ENCODE results near the gene MBD1. TPM values are rescaled to one million over a fixed set of nuclear protein-coding genes. Genes with fewer than 3 reads are reported as not detected.

MBD1 gene
- polyA plus RNA-seq, 1 of the 3 experiments (the other 2 are of a cell fraction) = 72.3 TPM

GRCh38 chr18:50274941-50275340 lies 6.4 kb downstream of the MBD1 start:
- 96% methylated on average over 9 of the region's 10 CpGs for whole genome bisulfite sequencing (ENCODE audit: low lambda C conversion rate)
- no peak overlapping the region for H2AFZ ChIP-seq (ENCODE audit: low read depth)
- H3F3A ChIP-seq (replicated peaks; ENCODE audit: insufficient read depth) = peaks cover 3% of the 10 kb centered on the region
- ChIA-PET CTCF (interaction anchor here (1.1 kb wide), 1 partner anchor 9 kb away, joined by 3 read pairs; no protein-coding TSS in a partner anchor), POLR2A (no interaction called here)
- no peak for TF ChIP-seq FOXJ3 (CRISPR knock-in tag; IDR thresholded peaks at IDR 0.05)
- no peak for TF ChIP-seq REST (IDR thresholded peaks at IDR 0.05; ENCODE audit: low read depth, low read length)
- TF ChIP-seq, protein P1, sequence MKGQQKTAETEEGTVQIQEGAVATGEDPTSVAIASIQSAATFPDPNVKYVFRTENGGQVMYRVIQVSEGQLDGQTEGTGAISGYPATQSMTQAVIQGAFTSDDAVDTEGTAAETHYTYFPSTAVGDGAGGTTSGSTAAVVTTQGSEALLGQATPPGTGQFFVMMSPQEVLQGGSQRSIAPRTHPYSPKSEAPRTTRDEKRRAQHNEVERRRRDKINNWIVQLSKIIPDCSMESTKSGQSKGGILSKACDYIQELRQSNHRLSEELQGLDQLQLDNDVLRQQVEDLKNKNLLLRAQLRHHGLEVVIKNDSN (IDR thresholded peaks at IDR 0.05; ENCODE audit: borderline replicate concordance, low read depth) = no peak
- TF ChIP-seq SMC3 (IDR thresholded peaks at IDR 0.05; ENCODE audit: low read depth, low read length) = no peak
- no peak for TF ChIP-seq MXI1 (IDR thresholded peaks at IDR 0.05; ENCODE audit: low read depth, low read length)
- TF ChIP-seq MEF2A (IDR thresholded peaks at IDR 0.05; ENCODE audit: borderline replicate concordance, low read depth) = no peak
- TF ChIP-seq FOSL2 (IDR thresholded peaks at IDR 0.05; ENCODE audit: borderline replicate concordance, low read depth) = no peak
- TF ChIP-seq, protein P2, sequence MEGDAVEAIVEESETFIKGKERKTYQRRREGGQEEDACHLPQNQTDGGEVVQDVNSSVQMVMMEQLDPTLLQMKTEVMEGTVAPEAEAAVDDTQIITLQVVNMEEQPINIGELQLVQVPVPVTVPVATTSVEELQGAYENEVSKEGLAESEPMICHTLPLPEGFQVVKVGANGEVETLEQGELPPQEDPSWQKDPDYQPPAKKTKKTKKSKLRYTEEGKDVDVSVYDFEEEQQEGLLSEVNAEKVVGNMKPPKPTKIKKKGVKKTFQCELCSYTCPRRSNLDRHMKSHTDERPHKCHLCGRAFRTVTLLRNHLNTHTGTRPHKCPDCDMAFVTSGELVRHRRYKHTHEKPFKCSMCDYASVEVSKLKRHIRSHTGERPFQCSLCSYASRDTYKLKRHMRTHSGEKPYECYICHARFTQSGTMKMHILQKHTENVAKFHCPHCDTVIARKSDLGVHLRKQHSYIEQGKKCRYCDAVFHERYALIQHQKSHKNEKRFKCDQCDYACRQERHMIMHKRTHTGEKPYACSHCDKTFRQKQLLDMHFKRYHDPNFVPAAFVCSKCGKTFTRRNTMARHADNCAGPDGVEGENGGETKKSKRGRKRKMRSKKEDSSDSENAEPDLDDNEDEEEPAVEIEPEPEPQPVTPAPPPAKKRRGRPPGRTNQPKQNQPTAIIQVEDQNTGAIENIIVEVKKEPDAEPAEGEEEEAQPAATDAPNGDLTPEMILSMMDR (IDR thresholded peaks at IDR 0.05) = no peak
- no peak for TF ChIP-seq USF2 (IDR thresholded peaks at IDR 0.05; ENCODE audit: borderline replicate concordance, low read depth, low read length)
- no peak for TF ChIP-seq RCOR1 (IDR thresholded peaks at IDR 0.05; ENCODE audit: low read length)
- TF ChIP-seq JUND (IDR thresholded peaks at IDR 0.05) = no peak
- no peak for TF ChIP-seq TAF1 (IDR thresholded peaks at IDR 0.05; ENCODE audit: borderline replicate concordance, low read depth, low read length)
- no peak for DNase-seq
- H3K4me1 ChIP-seq (ENCODE audit: control insufficient read depth in 1 of 2, insufficient read depth in 2 of 2, low read depth in 1 of 2, low read length in 1 of 2) = peaks cover 7 to 9% of the 10 kb centered on the region in 2 experiments; a peak in 3 of 4 replicates
- H3K27me3 ChIP-seq (ENCODE audit: insufficient read depth) = no peaks in the 10 kb centered on the region
- no peaks in the 10 kb centered on the region for H3K9me3 ChIP-seq
- no peak overlapping the region for H3K27ac ChIP-seq (ENCODE audit: low read depth in 2 of 2, low read length in 1 of 2)
- H3K4me2 ChIP-seq = no peak overlapping the region
- no peaks in the 10 kb centered on the region for H3K9me2 ChIP-seq
- peaks cover 28% of the 10 kb centered on the region for H3K79me2 ChIP-seq (ENCODE audit: insufficient read depth)
- H4K20me1 ChIP-seq (ENCODE audit: insufficient read depth) = 0 out of 2 replicates have a peak, but pooled peaks cover 6% of the 10 kb centered on the region
- H3K9ac ChIP-seq = no peak overlapping the region
- peaks cover 63 to 99% of the 10 kb centered on the region in 2 experiments for H3K36me3 ChIP-seq (replicated peaks in 1 of 2; ENCODE audit: control insufficient read depth in 1 of 2, insufficient read depth in 2 of 2, low read length in 1 of 2)
- H3K4me3 ChIP-seq (ENCODE audit: low read depth in 2 of 2, low read length in 1 of 2) = no peak overlapping the region

Measured in SK-N-SH (cell line).